SK-N-MC (cell line): ENCODE measurements around the gene FLT1.

Experiments used
- DNase-seq: peaks from one replicate; pipeline ENCODE4 v3.0.0-alpha.2; 2011; ENCODE audit warnings: low read depth, low spot score
- H3K27ac ChIP-seq: fragments of 200-600 bp; sonication (generic); 2 replicates; pipeline ENCODE4 v1.5.1; 2016; ENCODE audit warnings: mixed run types
- H3K36me3 ChIP-seq: fragments of 200-600 bp; sonication (generic); 2 replicates; pipeline ENCODE4 v1.6.1; 2017; ENCODE audit warnings: antibody characterized with exemption, low read length, mixed read lengths; ENCODE audit not compliant: insufficient read depth
- H3K4me3 ChIP-seq: fragments of 200-600 bp; sonication (generic); 2 replicates; pipeline ENCODE4 v1.5.1; 2016
- H3K9ac ChIP-seq: fragments of 200-600 bp; sonication (generic); 2 replicates; pipeline ENCODE4 v1.8.0; 2017; ENCODE audit warnings: mixed run types, mixed read lengths; ENCODE audit not compliant: insufficient read length
- H3K9me3 ChIP-seq: fragments of 200-600 bp; sonication (generic); 2 replicates; pipeline ENCODE4 v1.6.1; 2017; ENCODE audit warnings: low read depth, mild to moderate bottlenecking, antibody characterized with exemption, low read length, moderate library complexity, mixed read lengths
- EZH2 ChIP-seq: fragments of 200-600 bp; sonication (generic); IDR thresholded peaks from one replicate; pipeline ENCODE4 v1.6.1; 2017; ENCODE audit warnings: antibody characterized with exemption
- FOXP2 ChIP-seq: optimal IDR thresholded peaks from 2 replicates; pipeline ENCODE3; 2011; ENCODE audit warnings: mild to moderate bottlenecking, moderate library complexity; ENCODE audit not compliant: insufficient read depth; ENCODE audit errors: extremely low read length, control extremely low read depth
- POLR2AphosphoS5 ChIP-seq: IDR thresholded peaks from 2 replicates; pipeline ENCODE4 v1.6.1; 2012; ENCODE audit warnings: mild to moderate bottlenecking, low read depth, low read length, borderline replicate concordance

FLT1 gene

GRCh38 chr13:28494778-28495537, at the start of gene FLT1:
Gene FLT1 (minus strand): TSS chr13:28495128. CDS start chr13:28494843, 285 bp downstream.
- DNase-seq = no peak
- Histone ChIP-seq H3K9me3 (no peaks in the 10 kb centered on the region), H3K9ac (no peak within 1 kb of the TSS), H3K4me3 (peak within 1 kb of the TSS; percentile 76), H3K27ac (no peak within 1 kb of the TSS), H3K36me3 (no peaks in the 10 kb centered on the region)
- TF ChIP-seq EZH2 = peak; percentile 73
- no peak for TF ChIP-seq POLR2AphosphoS5
- no peak for TF ChIP-seq FOXP2

- no peak for TF ChIP-seq EZH2
- TF ChIP-seq FOXP2 = no peak
- no peak for TF ChIP-seq POLR2AphosphoS5
- Histone ChIP-seq H3K9ac (no peak overlapping the region), H3K9me3 (no peaks in the 10 kb centered on the region), H3K4me3 (no peak overlapping the region), H3K36me3 (no peaks in the 10 kb centered on the region), H3K27ac (no peak overlapping the region)
- no peak for DNase-seq
Observed at GRCh38 chr13:28544026-28544425, 49.1 kb upstream of the FLT1 start.

- no peak for TF ChIP-seq POLR2AphosphoS5
- no peak for TF ChIP-seq FOXP2
- no peak for TF ChIP-seq EZH2
- H3K9ac ChIP-seq = no peak overlapping the region
- no peak overlapping the region for H3K4me3 ChIP-seq
- H3K9me3 ChIP-seq = no peaks in the 10 kb centered on the region
- DNase-seq = no peak
- H3K27ac ChIP-seq = no peak overlapping the region
- no peaks in the 10 kb centered on the region for H3K36me3 ChIP-seq
Observed at GRCh38 chr13:28542804-28543203, 47.9 kb upstream of the FLT1 start.

GRCh38 chr13:28541966-28542365, 47.0 kb upstream of the FLT1 start:
- H3K9ac ChIP-seq = no peak overlapping the region
- H3K27ac ChIP-seq = no peak overlapping the region
- no peak for TF ChIP-seq EZH2
- no peak for TF ChIP-seq FOXP2
- no peak for TF ChIP-seq POLR2AphosphoS5
- no peaks in the 10 kb centered on the region for H3K9me3 ChIP-seq
- H3K4me3 ChIP-seq = no peak overlapping the region
- no peak for DNase-seq
- no peaks in the 10 kb centered on the region for H3K36me3 ChIP-seq

GRCh38 chr13:28540612-28541011, 45.7 kb upstream of the FLT1 start:
- no peak for DNase-seq
- H3K4me3 ChIP-seq = no peak overlapping the region

GRCh38 chr13:28539625-28540286, 44.8 kb upstream of the FLT1 start:
- no peaks in the 10 kb centered on the region for H3K9me3 ChIP-seq
- no peaks in the 10 kb centered on the region for H3K36me3 ChIP-seq
- TF ChIP-seq POLR2AphosphoS5 (no peak), EZH2 (no peak), FOXP2 (no peak)
- no peak overlapping the region for H3K4me3 ChIP-seq
- no peak for DNase-seq
- H3K9ac ChIP-seq = no peak overlapping the region
- H3K27ac ChIP-seq = no peak overlapping the region

More at GRCh38 chr13:28540612-28541011, 45.7 kb upstream of the FLT1 start:
- Histone ChIP-seq H3K9ac (no peak overlapping the region), H3K9me3 (no peaks in the 10 kb centered on the region), H3K27ac (no peak overlapping the region), H3K36me3 (no peaks in the 10 kb centered on the region)
- TF ChIP-seq EZH2 (no peak), POLR2AphosphoS5 (no peak), FOXP2 (no peak)

GRCh38 chr13:28538932-28539331, 44.0 kb upstream of the FLT1 start:
- H3K36me3 ChIP-seq = no peaks in the 10 kb centered on the region
- no peak for DNase-seq
- no peaks in the 10 kb centered on the region for H3K9me3 ChIP-seq
- no peak overlapping the region for H3K9ac ChIP-seq
- TF ChIP-seq FOXP2 (no peak), EZH2 (no peak), POLR2AphosphoS5 (no peak)
- no peak overlapping the region for H3K4me3 ChIP-seq
- H3K27ac ChIP-seq = no peak overlapping the region

- DNase-seq = no peak
- H3K4me3 ChIP-seq = no peak overlapping the region
- H3K9me3 ChIP-seq = no peaks in the 10 kb centered on the region
- H3K27ac ChIP-seq = no peak overlapping the region
- TF ChIP-seq POLR2AphosphoS5 (no peak), EZH2 (no peak), FOXP2 (no peak)
- no peaks in the 10 kb centered on the region for H3K36me3 ChIP-seq
- H3K9ac ChIP-seq = no peak overlapping the region
Observed at GRCh38 chr13:28537171-28537570, 42.2 kb upstream of the FLT1 start.
